ENCODE measurements around the gene FMN1.

DNA sequence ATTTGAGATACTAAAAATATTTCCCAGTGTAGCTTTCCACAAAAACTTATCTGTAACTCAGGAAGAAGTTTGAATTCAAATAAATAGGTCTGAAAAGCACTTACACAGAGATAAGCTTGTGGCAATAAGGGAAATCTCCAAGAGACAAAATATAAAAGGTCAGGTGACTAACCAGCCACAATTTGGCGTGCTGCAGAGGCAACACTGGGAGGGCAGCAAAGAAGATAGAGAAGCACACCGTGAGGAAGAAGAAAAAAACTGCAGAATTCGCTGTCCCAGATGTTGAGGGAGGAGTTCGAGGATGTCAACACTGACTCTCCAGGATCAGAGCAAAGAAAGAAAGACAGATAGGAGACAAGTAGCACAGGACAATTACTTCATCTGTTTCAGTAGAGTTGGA is 204.4 kb downstream of the FMN1 start:
- TF ChIP-seq, protein P1, sequence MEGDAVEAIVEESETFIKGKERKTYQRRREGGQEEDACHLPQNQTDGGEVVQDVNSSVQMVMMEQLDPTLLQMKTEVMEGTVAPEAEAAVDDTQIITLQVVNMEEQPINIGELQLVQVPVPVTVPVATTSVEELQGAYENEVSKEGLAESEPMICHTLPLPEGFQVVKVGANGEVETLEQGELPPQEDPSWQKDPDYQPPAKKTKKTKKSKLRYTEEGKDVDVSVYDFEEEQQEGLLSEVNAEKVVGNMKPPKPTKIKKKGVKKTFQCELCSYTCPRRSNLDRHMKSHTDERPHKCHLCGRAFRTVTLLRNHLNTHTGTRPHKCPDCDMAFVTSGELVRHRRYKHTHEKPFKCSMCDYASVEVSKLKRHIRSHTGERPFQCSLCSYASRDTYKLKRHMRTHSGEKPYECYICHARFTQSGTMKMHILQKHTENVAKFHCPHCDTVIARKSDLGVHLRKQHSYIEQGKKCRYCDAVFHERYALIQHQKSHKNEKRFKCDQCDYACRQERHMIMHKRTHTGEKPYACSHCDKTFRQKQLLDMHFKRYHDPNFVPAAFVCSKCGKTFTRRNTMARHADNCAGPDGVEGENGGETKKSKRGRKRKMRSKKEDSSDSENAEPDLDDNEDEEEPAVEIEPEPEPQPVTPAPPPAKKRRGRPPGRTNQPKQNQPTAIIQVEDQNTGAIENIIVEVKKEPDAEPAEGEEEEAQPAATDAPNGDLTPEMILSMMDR (IDR thresholded peaks at IDR 0.05), result no peak
- no peak for TF ChIP-seq POLR2A (IDR thresholded peaks at IDR 0.05)
